ENCODE measurements around the gene LRRC7. TPM values are rescaled to one million over a fixed set of nuclear protein-coding genes. Genes with fewer than 3 reads are reported as not detected.

LRRC7 gene
- total and polyA plus RNA-seq, 9 donors, result 0.01 to 0.45 (median 0.13) TPM; not detected in 4

DNA sequence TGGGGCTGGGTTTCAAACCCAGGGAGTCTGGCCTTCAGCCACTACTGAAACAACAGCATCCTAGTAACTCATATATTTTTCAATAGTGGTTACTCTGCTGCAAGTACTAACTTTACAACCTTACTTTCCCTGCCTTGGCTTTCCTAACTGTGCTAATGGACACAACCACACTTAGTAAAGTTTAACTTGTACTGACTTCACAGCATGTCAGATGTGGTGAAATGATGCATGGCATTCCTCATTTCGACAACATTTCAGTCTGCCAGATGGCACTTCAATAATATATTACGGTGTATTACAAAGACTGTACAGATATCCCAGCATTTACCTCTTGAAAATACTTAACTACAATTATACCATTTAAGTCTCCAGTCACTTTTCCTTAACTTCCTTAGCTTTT lies 27.8 kb downstream of the LRRC7 start:
- Histone ChIP-seq H3K36me3 (no peaks in the 10 kb centered on the region), H3K9me3 (no peaks in the 10 kb centered on the region), H3K4me1 (ENCODE audit: insufficient read depth) (no peaks in the 10 kb centered on the region), H3K27me3 (no peaks in the 10 kb centered on the region), H3K4me3 (no peak overlapping the region), H3K27ac (no peak overlapping the region)
- intact Hi-C loops (cut with DNase I), result no loop called here
- WGBS, 3 donors, result 85 to 91% (median 87%) methylated on average over 2 of the region's 2 CpGs
- TF ChIP-seq EP300 (IDR thresholded peaks at IDR 0.05) (no peak), POLR2A (IDR thresholded peaks at IDR 0.05) (no peak)
- TF ChIP-seq, protein P1, sequence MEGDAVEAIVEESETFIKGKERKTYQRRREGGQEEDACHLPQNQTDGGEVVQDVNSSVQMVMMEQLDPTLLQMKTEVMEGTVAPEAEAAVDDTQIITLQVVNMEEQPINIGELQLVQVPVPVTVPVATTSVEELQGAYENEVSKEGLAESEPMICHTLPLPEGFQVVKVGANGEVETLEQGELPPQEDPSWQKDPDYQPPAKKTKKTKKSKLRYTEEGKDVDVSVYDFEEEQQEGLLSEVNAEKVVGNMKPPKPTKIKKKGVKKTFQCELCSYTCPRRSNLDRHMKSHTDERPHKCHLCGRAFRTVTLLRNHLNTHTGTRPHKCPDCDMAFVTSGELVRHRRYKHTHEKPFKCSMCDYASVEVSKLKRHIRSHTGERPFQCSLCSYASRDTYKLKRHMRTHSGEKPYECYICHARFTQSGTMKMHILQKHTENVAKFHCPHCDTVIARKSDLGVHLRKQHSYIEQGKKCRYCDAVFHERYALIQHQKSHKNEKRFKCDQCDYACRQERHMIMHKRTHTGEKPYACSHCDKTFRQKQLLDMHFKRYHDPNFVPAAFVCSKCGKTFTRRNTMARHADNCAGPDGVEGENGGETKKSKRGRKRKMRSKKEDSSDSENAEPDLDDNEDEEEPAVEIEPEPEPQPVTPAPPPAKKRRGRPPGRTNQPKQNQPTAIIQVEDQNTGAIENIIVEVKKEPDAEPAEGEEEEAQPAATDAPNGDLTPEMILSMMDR (IDR thresholded peaks at IDR 0.05), result no peak
- DNase-seq, result no peak

DNA sequence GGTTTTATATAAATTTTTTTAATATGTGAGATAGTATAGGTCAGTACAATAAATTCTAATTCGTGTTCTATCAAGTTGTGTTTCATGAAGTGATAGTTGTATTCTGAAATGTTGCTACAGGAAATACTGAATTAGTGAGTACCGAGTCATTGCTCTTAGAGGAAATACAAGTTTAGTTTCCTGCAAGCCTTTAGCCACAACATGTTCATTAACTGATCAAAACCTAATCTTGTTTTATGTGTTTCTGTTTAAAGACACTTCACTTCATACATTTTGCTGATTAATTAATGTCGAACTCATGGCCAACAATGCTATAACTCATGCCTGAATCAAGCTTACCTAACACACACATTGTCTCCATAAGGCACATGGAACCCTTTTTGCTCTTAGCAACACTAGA lies 43.6 kb downstream of the LRRC7 start:
- intact Hi-C loops (cut with DNase I), result no loop called here
- Histone ChIP-seq H3K4me1 (ENCODE audit: insufficient read depth) (no peaks in the 10 kb centered on the region), H3K27me3 (no peaks in the 10 kb centered on the region), H3K4me3 (no peak overlapping the region), H3K9me3 (no peaks in the 10 kb centered on the region), H3K36me3 (no peaks in the 10 kb centered on the region), H3K27ac (no peak overlapping the region)
- 67 to 73% (median 69%) methylated on average over 3 of the region's 3 CpGs for WGBS, 3 donors
- TF ChIP-seq, protein P1 (IDR thresholded peaks at IDR 0.05), result no peak
- no peak for TF ChIP-seq POLR2A (IDR thresholded peaks at IDR 0.05)
- DNase-seq, result no peak

DNA sequence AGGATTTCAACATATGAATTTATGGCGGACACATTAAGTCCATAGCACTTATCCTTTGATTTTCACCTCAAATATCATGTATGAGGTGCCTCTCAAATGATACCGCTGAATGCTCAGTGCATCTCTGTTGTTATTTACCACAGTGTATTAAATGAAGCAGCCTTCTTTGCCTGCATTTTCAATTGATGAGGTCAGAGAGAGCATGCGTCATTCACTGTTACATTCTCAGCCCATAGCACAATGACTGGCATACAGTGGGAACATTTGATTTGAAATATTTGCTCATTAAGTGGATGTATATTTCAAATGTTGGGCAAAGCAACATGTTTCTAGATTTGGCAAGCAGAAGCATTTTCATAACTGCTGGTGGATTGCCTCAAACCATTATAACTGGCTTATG lies 45.7 kb downstream of the LRRC7 start:
- TF ChIP-seq POLR2A (IDR thresholded peaks at IDR 0.05) (no peak), EP300 (IDR thresholded peaks at IDR 0.05) (no peak)
- TF ChIP-seq, protein P1 (IDR thresholded peaks at IDR 0.05), result no peak
- DNase-seq, result no peak
- intact Hi-C loops (cut with DNase I), result no loop called here

DNA sequence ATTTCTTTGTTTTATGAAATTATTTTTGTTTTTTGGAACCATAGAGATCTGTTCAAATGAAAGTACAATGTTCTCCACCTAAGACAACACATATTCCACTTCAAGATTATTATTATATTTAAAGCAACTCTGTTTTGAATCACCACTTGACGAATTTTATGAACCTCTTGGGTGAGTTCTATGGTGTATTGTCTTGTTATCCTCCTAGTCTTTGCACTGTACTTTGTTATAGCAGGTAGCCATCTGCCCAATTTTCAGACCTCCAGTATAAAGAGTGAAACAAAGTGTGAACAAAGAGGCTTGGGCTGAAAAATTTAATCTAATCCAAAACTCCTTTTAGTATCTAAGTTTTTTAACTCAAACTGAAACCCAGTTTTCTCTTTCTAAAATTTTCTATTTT lies 71.0 kb downstream of the LRRC7 start:
- TF ChIP-seq, protein P1 (IDR thresholded peaks at IDR 0.05), result no peak
- TF ChIP-seq POLR2A (IDR thresholded peaks at IDR 0.05) (no peak), EP300 (IDR thresholded peaks at IDR 0.05) (no peak)
- Histone ChIP-seq H3K9me3 (no peaks in the 10 kb centered on the region), H3K36me3 (no peaks in the 10 kb centered on the region), H3K4me1 (ENCODE audit: insufficient read depth) (no peaks in the 10 kb centered on the region), H3K4me3 (no peak overlapping the region), H3K27ac (no peak overlapping the region), H3K27me3 (no peaks in the 10 kb centered on the region)
- no peak for DNase-seq
- intact Hi-C loops (cut with DNase I), result no loop called here
- WGBS, 3 donors, result 65 to 83% (median 79%) methylated on average over 1 of the region's 1 CpG

More for the DNA sequence above, 45.7 kb downstream of the LRRC7 start:
- no peaks in the 10 kb centered on the region for H3K9me3 ChIP-seq
- no peaks in the 10 kb centered on the region for H3K36me3 ChIP-seq
- no peaks in the 10 kb centered on the region for H3K27me3 ChIP-seq
- H3K4me3 ChIP-seq, result no peak overlapping the region
- 96 to 100% (median 97%) methylated on average over 3 of the region's 3 CpGs for WGBS, 3 donors
- no peaks in the 10 kb centered on the region for H3K4me1 ChIP-seq (ENCODE audit: insufficient read depth)
- H3K27ac ChIP-seq, result no peak overlapping the region

DNA sequence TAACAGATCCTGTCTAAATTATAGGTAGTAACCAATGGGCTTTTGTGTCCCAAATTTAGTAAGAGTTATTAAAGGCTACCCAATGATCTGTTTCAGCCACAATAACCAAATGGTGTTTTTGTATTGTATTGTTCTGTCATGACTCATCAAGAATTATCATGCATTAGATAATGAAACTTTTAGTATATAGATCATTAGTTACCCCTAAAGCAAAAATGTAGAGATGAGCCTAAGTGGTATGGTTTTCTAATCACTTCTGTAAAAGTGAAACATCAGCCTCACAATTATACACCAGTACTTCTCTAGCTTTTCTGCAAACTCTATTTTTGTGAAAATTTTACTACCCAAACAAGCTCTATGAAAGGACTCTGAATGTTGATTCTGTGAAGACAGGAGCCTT lies 71.4 kb downstream of the LRRC7 start:
- intact Hi-C loops (cut with DNase I), result no loop called here
- no peak overlapping the region for H3K4me3 ChIP-seq
- no peak for DNase-seq

More for the DNA sequence above, 71.4 kb downstream of the LRRC7 start:
- Histone ChIP-seq H3K4me1 (ENCODE audit: insufficient read depth) (no peaks in the 10 kb centered on the region), H3K36me3 (no peaks in the 10 kb centered on the region), H3K9me3 (no peaks in the 10 kb centered on the region), H3K27ac (no peak overlapping the region), H3K27me3 (no peaks in the 10 kb centered on the region)
- TF ChIP-seq EP300 (IDR thresholded peaks at IDR 0.05) (no peak), POLR2A (IDR thresholded peaks at IDR 0.05) (no peak)
- TF ChIP-seq, protein P1 (IDR thresholded peaks at IDR 0.05), result no peak

Measured in ovary (tissue), 9 donors.